Liver (tissue), 9 donors: ENCODE results near the gene FAM170B. TPM values are rescaled to one million over a fixed set of nuclear protein-coding genes. Genes with fewer than 3 reads are reported as not detected.

Source experiments
- DNase-seq: peaks from one replicate; pipeline ENCODE4 v3.0.0-alpha.2; 2017; ENCODE audit warnings: low spot score
- H3K27ac ChIP-seq, 2 donors: one replicate each; pipeline ENCODE4 v1.7.0; 2013; ENCODE audit warnings: inconsistent platforms in 2 of 2, low read length in 2 of 2, control low read depth in 1 of 2, low read depth in 1 of 2, mild to moderate bottlenecking in 1 of 2
- H3K27me3 ChIP-seq, 4 donors: one replicate each; pipeline versions ENCODE4 v1.6.1 to v1.7.0; 2013; ENCODE audit warnings: low read length in 3 of 4, inconsistent platforms in 1 of 4, mild to moderate bottlenecking in 1 of 4, moderate library complexity in 1 of 4; ENCODE audit not compliant: control insufficient read depth in 4 of 4, insufficient read depth in 4 of 4
- H3K36me3 ChIP-seq, 4 donors: one replicate each; pipeline versions ENCODE4 v1.6.1 to v1.7.0; 2013; ENCODE audit warnings: low read length in 3 of 4, mild to moderate bottlenecking in 3 of 4, low read depth in 1 of 4, moderate library complexity in 1 of 4; ENCODE audit not compliant: control insufficient read depth in 4 of 4, insufficient read depth in 3 of 4
- H3K4me1 ChIP-seq, 4 donors: one replicate each; pipeline versions ENCODE4 v1.6.1 to v1.7.0; 2013; ENCODE audit warnings: low read length in 3 of 4, mild to moderate bottlenecking in 3 of 4, moderate library complexity in 1 of 4; ENCODE audit not compliant: control insufficient read depth in 4 of 4, insufficient read depth in 4 of 4
- H3K4me3 ChIP-seq, 3 donors: one replicate each; pipeline versions ENCODE4 v1.6.1 to v1.7.0; 2013; ENCODE audit warnings: low read length in 3 of 3, control low read depth in 1 of 3, low read depth in 1 of 3, mild to moderate bottlenecking in 1 of 3
- H3K9ac ChIP-seq, 2 donors: one replicate each; pipeline ENCODE4 v1.7.0; 2013; ENCODE audit warnings: low read length in 2 of 2, mild to moderate bottlenecking in 2 of 2, moderate library complexity in 2 of 2, control low read depth in 1 of 2, low read depth in 1 of 2
- H3K9me3 ChIP-seq, 4 donors: one replicate each; pipeline versions ENCODE4 v1.6.1 to v1.7.0; 2013; ENCODE audit warnings: low read length in 3 of 4; ENCODE audit not compliant: control insufficient read depth in 4 of 4
- ATF3 ChIP-seq: IDR thresholded peaks from 2 replicates; pipeline ENCODE4 v1.6.1; 2016; ENCODE audit warnings: antibody characterized with exemption
- CTCF ChIP-seq: fragments of 150-350 bp; IDR thresholded peaks from 2 replicates; pipeline ENCODE4 v1.5.1; 2017; ENCODE audit warnings: improper control_type of control experiment, low read depth, low read length; ENCODE audit not compliant: missing input control
- EGR1 ChIP-seq, 2 donors: IDR thresholded peaks; 2 replicates each; pipeline ENCODE4 v1.6.1; 2016 to 2018; ENCODE audit warnings: antibody characterized with exemption in 2 of 2, low read depth in 2 of 2
- FOXA1 ChIP-seq: IDR thresholded peaks from 2 replicates; pipeline ENCODE4 v1.6.1; 2016; ENCODE audit warnings: antibody characterized with exemption
- FOXA2 ChIP-seq: IDR thresholded peaks from 2 replicates; pipeline ENCODE4 v1.6.1; 2016; ENCODE audit warnings: antibody characterized with exemption
- GABPA ChIP-seq, 2 donors: IDR thresholded peaks in 1 of 2; conservative IDR thresholded peaks in 1 of 2; 2 replicates each; pipeline ENCODE4 v1.6.1; 2016; ENCODE audit warnings: antibody characterized with exemption in 2 of 2, mild to moderate bottlenecking in 1 of 2, moderate library complexity in 1 of 2
- HNF4A ChIP-seq, 2 donors: conservative IDR thresholded peaks; 2 replicates each; pipeline ENCODE4 v1.6.1; 2016; ENCODE audit warnings: antibody characterized with exemption in 2 of 2, mild to moderate bottlenecking in 2 of 2
- HNF4G ChIP-seq: IDR thresholded peaks from 2 replicates; pipeline ENCODE4 v1.6.1; 2016; ENCODE audit warnings: antibody characterized with exemption
- JUND ChIP-seq, 2 donors: IDR thresholded peaks; 2 replicates each; pipeline ENCODE4 v1.6.1; 2016; ENCODE audit warnings: antibody characterized with exemption in 2 of 2
- MAX ChIP-seq: IDR thresholded peaks from 2 replicates; pipeline ENCODE4 v1.6.1; 2016; ENCODE audit warnings: antibody characterized with exemption
- NR2F2 ChIP-seq: IDR thresholded peaks from 2 replicates; pipeline ENCODE4 v1.6.1; 2016; ENCODE audit warnings: antibody characterized with exemption
- RAD21 ChIP-seq, 2 donors: IDR thresholded peaks; 2 replicates each; pipeline ENCODE4 v1.6.1; 2016; ENCODE audit warnings: antibody characterized with exemption in 2 of 2, mild to moderate bottlenecking in 2 of 2
- REST ChIP-seq: IDR thresholded peaks from 2 replicates; pipeline ENCODE4 v1.6.1; 2016; ENCODE audit warnings: antibody characterized with exemption, mild to moderate bottlenecking
- RXRA ChIP-seq, 2 donors: IDR thresholded peaks; 2 replicates each; pipeline ENCODE4 v1.6.1; 2017 to 2018; ENCODE audit warnings: antibody characterized with exemption in 2 of 2, mild to moderate bottlenecking in 1 of 2
- SP1 ChIP-seq: IDR thresholded peaks from 2 replicates; pipeline ENCODE4 v1.6.1; 2018; ENCODE audit warnings: antibody characterized with exemption, mild to moderate bottlenecking
- TAF1 ChIP-seq: conservative IDR thresholded peaks from 2 replicates; pipeline ENCODE4 v1.6.1; 2016; ENCODE audit warnings: antibody characterized with exemption, mild to moderate bottlenecking
- YY1 ChIP-seq: IDR thresholded peaks from 2 replicates; pipeline ENCODE4 v1.6.1; 2016; ENCODE audit warnings: antibody characterized with exemption, mild to moderate bottlenecking
- ZBTB33 ChIP-seq: IDR thresholded peaks from 2 replicates; pipeline ENCODE4 v1.6.1; 2016; ENCODE audit warnings: antibody characterized with exemption
- WGBS: extraction: QIAGEN DNeasy Blood & Tissue Kit; methylation state at CpG from one replicate; pipeline ENCODE4 v1.1.7; 2013; 5-methylcytosine and 5-hydroxymethylcytosine counted together
- polyA plus RNA-seq, 2 donors: library from polyadenylated mRNA; stranded (reverse) in 1 of 2; unstranded in 1 of 2; fragments of 200-250 nt in 1 of 2; fragments of >200 nt in 1 of 2; fragmentation: Nextera tagmentation in 1 of 2; extraction: Ambion mirVana in 1 of 2; gene quantifications; one replicate each; pipeline versions ENCODE4 v1.2.1 to v1.2.3, GENCODE V29; 2013 to 2015
- total RNA-seq, 2 donors: library from RNA; depleted of rRNA; stranded (reverse); fragments of >200 nt; gene quantifications; one replicate each; pipeline ENCODE4 v1.2.3, GENCODE V29; 2014
- donor health status: healthy.
- donor health status: healthy.
- donor health status: healthy.
- donor health status: healthy.
- donor health status: healthy.

Gene FAM170B
- total and polyA plus RNA-seq, 4 donors: not detected

- Histone ChIP-seq H3K9me3 (no peaks in the 10 kb centered on the region), H3K9ac (no peak overlapping the region), H3K36me3 (no peaks in the 10 kb centered on the region), H3K27ac (no peak overlapping the region), H3K27me3 (no peaks in the 10 kb centered on the region), H3K4me1 (no peaks in the 10 kb centered on the region), H3K4me3 (no peak overlapping the region)
- DNase-seq: no peak
- TF ChIP-seq NR2F2 (no peak), REST (no peak), HNF4G (no peak), CTCF (no peak), RXRA (IDR thresholded peaks at IDR 0.05) (no peak), SP1 (no peak), TAF1 (no peak), ZBTB33 (no peak), RAD21 (IDR thresholded peaks at IDR 0.05) (no peak), ATF3 (no peak), FOXA1 (no peak), YY1 (no peak), MAX (no peak), EGR1 (IDR thresholded peaks at IDR 0.05; ENCODE audit: low read depth in 2 of 2) (no peak), FOXA2 (no peak), JUND (IDR thresholded peaks at IDR 0.05) (no peak), GABPA (IDR thresholded peaks at IDR 0.05 in 1 of 2, conservative IDR thresholded peaks at IDR 0.05 in 1 of 2) (no peak), HNF4A (conservative IDR thresholded peaks at IDR 0.05) (no peak)
- WGBS: 24% methylated on average over 3 of the region's 3 CpGs
These were observed 25.1 kb upstream of the FAM170B start for GRCh38 chr10:49158915-49159314.

GRCh38 chr10:49158404-49158803 is 24.6 kb upstream of the FAM170B start:
- Histone ChIP-seq H3K9ac (no peak overlapping the region), H3K36me3 (no peaks in the 10 kb centered on the region), H3K4me3 (no peak overlapping the region), H3K27ac (no peak overlapping the region), H3K27me3 (no peaks in the 10 kb centered on the region), H3K9me3 (no peaks in the 10 kb centered on the region), H3K4me1 (no peaks in the 10 kb centered on the region)
- 67% methylated on average over 7 of the region's 7 CpGs for WGBS
- DNase-seq: no peak
- TF ChIP-seq CTCF: no peak
- no peak for TF ChIP-seq MAX
- TF ChIP-seq FOXA1: no peak
- TF ChIP-seq HNF4G: no peak
- TF ChIP-seq FOXA2: no peak
- TF ChIP-seq REST: no peak
- TF ChIP-seq ATF3: no peak
- no peak for TF ChIP-seq EGR1 (IDR thresholded peaks at IDR 0.05; ENCODE audit: low read depth in 2 of 2)
- no peak for TF ChIP-seq TAF1
